ENCODE results near the gene POLR1G.

POLR1G gene

DNA sequence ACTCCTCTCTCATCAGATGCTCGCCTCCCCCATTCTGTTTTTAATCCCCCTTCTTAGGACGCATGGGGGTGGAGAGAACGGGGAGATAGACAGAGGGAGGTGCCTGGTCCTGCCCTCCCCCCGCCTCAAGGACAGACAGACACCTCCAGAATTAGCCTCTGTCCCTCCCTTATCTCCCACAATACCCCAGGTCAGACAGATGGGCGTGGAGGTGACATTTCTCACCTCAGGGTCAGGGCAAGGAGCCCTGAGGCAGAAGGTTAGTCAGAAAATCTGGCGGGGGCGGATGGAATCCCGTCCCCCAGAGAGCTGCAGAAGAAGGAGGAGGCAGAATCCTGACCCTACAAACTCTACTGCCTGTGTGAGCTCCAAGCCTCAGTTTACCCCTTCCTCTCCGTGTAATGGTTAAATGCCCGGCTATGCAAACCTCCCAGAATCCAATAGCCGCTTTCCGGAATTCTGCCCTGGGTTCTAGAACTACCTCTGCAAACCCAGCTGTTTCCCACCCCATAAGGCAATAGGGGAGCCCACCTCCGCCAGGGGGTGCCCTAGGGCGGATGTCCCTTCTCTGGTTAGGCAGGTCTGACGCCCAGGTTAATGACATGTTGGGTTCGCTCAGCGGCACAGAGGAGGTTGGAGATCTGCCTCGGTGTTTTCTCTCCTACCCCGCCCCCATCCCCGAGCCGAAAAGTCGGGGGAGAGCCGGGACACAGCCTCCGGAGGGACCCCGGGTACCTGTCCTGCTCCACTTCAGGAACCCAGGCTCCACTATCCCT lies 2.5 kb upstream of the POLR1G start:
- no peaks in the 10 kb centered on the region for H4K20me1 ChIP-seq (ENCODE audit: control insufficient read depth, insufficient read depth, low read depth, low read length)
- TF ChIP-seq, protein P1, sequence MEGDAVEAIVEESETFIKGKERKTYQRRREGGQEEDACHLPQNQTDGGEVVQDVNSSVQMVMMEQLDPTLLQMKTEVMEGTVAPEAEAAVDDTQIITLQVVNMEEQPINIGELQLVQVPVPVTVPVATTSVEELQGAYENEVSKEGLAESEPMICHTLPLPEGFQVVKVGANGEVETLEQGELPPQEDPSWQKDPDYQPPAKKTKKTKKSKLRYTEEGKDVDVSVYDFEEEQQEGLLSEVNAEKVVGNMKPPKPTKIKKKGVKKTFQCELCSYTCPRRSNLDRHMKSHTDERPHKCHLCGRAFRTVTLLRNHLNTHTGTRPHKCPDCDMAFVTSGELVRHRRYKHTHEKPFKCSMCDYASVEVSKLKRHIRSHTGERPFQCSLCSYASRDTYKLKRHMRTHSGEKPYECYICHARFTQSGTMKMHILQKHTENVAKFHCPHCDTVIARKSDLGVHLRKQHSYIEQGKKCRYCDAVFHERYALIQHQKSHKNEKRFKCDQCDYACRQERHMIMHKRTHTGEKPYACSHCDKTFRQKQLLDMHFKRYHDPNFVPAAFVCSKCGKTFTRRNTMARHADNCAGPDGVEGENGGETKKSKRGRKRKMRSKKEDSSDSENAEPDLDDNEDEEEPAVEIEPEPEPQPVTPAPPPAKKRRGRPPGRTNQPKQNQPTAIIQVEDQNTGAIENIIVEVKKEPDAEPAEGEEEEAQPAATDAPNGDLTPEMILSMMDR (IDR thresholded peaks at IDR 0.05; ENCODE audit: low read depth, low read length, poor library complexity, severe bottlenecking), result peak; percentile 90
- TF ChIP-seq EZH2phosphoT487 (IDR thresholded peaks at IDR 0.05; ENCODE audit: borderline replicate concordance, low read length), result no peak
- H3K4me1 ChIP-seq (ENCODE audit: control insufficient read depth, low read length), result peaks cover 50% of the 10 kb centered on the region
- H3K9me2 ChIP-seq (replicated peaks; ENCODE audit: control insufficient read depth, low read length), result no peaks in the 10 kb centered on the region
- H3K36me3 ChIP-seq (ENCODE audit: control insufficient read depth, low read length), result peaks cover 10% of the 10 kb centered on the region
- no peaks in the 10 kb centered on the region for H3K9me3 ChIP-seq (ENCODE audit: control insufficient read depth, insufficient read depth, low read length)
- peaks cover 12% of the 10 kb centered on the region for H3K27me3 ChIP-seq (ENCODE audit: control insufficient read depth, low read length)
- H3K4me2 ChIP-seq (ENCODE audit: low read length), result peak overlapping the region; percentile 91
- no peak overlapping the region for H3K27ac ChIP-seq (ENCODE audit: low read depth, low read length)
- peaks cover 12% of the 10 kb centered on the region; the same call in 1 of the 2 replicates for H3F3A ChIP-seq (ENCODE audit: control insufficient read depth, insufficient read depth)
- peak overlapping the region; percentile 95 for H3K4me3 ChIP-seq (ENCODE audit: low read length)
- H3K79me2 ChIP-seq (ENCODE audit: control insufficient read depth, low read length), result peaks cover 25% of the 10 kb centered on the region

DNA sequence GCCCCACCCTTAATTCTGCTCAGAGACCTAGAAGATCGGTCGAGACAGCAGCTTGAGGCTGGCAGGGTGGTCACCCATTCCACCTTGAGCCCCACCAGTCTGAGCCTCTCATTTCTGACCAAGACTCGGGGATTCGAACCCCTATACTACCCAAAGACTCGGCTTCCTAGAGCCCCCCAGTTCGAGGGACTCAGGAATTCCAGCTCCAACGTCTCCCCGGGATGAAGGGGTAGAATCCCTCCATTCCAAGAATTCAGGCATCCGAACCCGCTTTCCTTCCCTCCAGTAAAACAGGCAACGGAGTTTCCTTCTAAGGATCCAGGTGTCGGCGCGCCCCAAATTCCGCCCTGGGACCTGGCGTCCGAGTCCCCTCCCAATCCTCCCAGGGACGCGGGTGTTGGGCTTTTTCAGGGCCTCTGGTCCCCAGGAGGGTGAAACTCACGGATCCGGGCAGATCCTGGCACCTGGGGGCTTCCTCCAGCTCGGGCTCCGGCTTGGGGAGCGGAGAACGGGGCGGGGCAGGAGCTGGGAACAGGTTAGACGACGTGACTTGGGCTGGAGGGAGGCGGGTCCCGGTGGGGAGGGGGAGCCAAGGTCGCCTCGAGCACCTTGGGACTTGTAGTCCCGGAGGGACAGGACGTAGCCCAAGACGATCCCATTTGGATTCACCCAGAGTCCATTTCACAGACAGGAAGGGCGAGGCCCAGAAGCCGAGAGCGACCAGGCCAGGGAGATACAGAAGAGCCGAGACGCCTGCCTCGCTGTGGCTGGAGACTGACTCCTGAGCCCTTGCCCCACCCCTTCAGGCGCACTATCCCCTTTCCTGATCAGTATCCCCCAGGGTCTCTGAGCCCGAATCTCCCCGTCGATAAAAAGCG lies 1.6 kb upstream of the POLR1G start, which contains the start of gene PPP1R13L:
TSS of gene PPP1R13L (minus strand) at position 513 of the 878 bp plus-strand sequence. CDS start 6,751 bp downstream, outside the sequence.
- peaks cover 12% of the 10 kb centered on the region; the same call in 1 of the 2 replicates for H3F3A ChIP-seq (ENCODE audit: control insufficient read depth, insufficient read depth)
- peaks cover 31% of the 10 kb centered on the region for H3K79me2 ChIP-seq (ENCODE audit: control insufficient read depth, low read length)
- H3K27ac ChIP-seq (ENCODE audit: low read depth, low read length), result peak within 1 kb of the TSS; percentile 83
- peaks cover 16% of the 10 kb centered on the region for H3K36me3 ChIP-seq (ENCODE audit: control insufficient read depth, low read length)
- no peaks in the 10 kb centered on the region for H3K9me2 ChIP-seq (replicated peaks; ENCODE audit: control insufficient read depth, low read length)
- peaks cover 12% of the 10 kb centered on the region for H3K27me3 ChIP-seq (ENCODE audit: control insufficient read depth, low read length)
- no peaks in the 10 kb centered on the region for H3K9me3 ChIP-seq (ENCODE audit: control insufficient read depth, insufficient read depth, low read length)
- peak within 1 kb of the TSS; percentile 95 for H3K4me3 ChIP-seq (ENCODE audit: low read length)
- TF ChIP-seq EZH2phosphoT487 (IDR thresholded peaks at IDR 0.05; ENCODE audit: borderline replicate concordance, low read length), result no peak
- TF ChIP-seq, protein P1 (IDR thresholded peaks at IDR 0.05; ENCODE audit: low read depth, low read length, poor library complexity, severe bottlenecking), result no peak
- peaks cover 52% of the 10 kb centered on the region for H3K4me1 ChIP-seq (ENCODE audit: control insufficient read depth, low read length)
- peak within 1 kb of the TSS; percentile 91 for H3K4me2 ChIP-seq (ENCODE audit: low read length)
- H4K20me1 ChIP-seq (ENCODE audit: control insufficient read depth, insufficient read depth, low read depth, low read length), result no peaks in the 10 kb centered on the region

DNA sequence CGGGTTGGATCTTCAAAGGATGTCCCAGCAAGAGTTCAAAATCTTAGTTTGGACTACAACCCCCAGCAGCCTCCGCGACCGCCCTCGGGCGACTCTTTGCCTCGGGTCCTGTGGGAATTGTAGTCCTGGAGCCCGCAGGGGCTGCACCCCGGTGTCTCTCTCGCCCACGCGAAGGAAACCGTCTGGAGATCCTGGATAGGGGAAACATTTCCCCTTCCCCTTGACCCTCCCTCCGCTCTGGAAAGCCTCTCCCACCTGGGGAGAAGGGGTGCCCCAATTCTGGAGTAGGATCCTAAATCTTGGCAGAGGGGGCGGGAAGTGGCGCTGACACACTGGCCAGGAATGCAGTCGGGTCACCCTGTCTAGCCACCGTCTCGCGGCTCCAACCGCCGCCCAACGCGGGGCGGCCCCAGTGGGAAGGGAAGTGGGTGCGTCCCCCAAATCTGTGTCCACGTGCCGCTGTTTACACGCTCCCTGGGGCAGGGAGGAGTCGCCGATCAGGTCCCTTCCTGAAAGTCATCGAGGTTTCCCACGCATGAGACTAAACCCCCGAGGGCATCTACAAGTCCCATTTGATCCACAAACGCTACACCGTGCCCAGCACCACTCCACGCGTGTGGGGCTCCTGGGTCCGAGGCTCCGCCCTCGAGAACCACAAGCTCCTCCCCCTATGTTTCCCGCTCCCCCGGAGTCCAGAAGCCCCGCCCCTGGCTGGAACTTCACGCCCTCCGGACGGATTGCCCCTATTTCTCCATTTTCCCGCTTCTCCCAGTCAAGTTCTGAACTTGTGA lies 814 bp upstream of the POLR1G start:
- H3K27me3 ChIP-seq (ENCODE audit: control insufficient read depth, low read length), result peaks cover 12% of the 10 kb centered on the region
- peak overlapping the region; percentile 91 for H3K4me2 ChIP-seq (ENCODE audit: low read length)
- no peaks in the 10 kb centered on the region for H3K9me3 ChIP-seq (ENCODE audit: control insufficient read depth, insufficient read depth, low read length)
- H3K27ac ChIP-seq (ENCODE audit: low read depth, low read length), result peak overlapping the region; percentile 83
- H3K4me3 ChIP-seq (ENCODE audit: low read length), result peak overlapping the region; percentile 95
- peaks cover 20% of the 10 kb centered on the region for H3K36me3 ChIP-seq (ENCODE audit: control insufficient read depth, low read length)
- TF ChIP-seq, protein P1 (IDR thresholded peaks at IDR 0.05; ENCODE audit: low read depth, low read length, poor library complexity, severe bottlenecking), result no peak
- no peak for TF ChIP-seq EZH2phosphoT487 (IDR thresholded peaks at IDR 0.05; ENCODE audit: borderline replicate concordance, low read length)
- peaks cover 12% of the 10 kb centered on the region; the same call in 1 of the 2 replicates for H3F3A ChIP-seq (ENCODE audit: control insufficient read depth, insufficient read depth)
- peaks cover 52% of the 10 kb centered on the region for H3K4me1 ChIP-seq (ENCODE audit: control insufficient read depth, low read length)
- peaks cover 31% of the 10 kb centered on the region for H3K79me2 ChIP-seq (ENCODE audit: control insufficient read depth, low read length)
- H3K9me2 ChIP-seq (replicated peaks; ENCODE audit: control insufficient read depth, low read length), result no peaks in the 10 kb centered on the region
- H4K20me1 ChIP-seq (ENCODE audit: control insufficient read depth, insufficient read depth, low read depth, low read length), result no peaks in the 10 kb centered on the region
